ENCODE results near the gene HOOK2. TPM values are rescaled to one million over a fixed set of nuclear protein-coding genes. Genes with fewer than 3 reads are reported as not detected.

HOOK2 gene
- total and polyA plus RNA-seq, 2 of the 13 experiments (the other 11 are each of a cell fraction or from before 2014, with no cell fraction given) = 9.2 to 12.9 TPM

GRCh38 chr19:12800923-12801465 lies 25.6 kb upstream of the HOOK2 start (continued):
- TF ChIP-seq ZNF569 (CRISPR knock-in tag; IDR thresholded peaks at IDR 0.05; ENCODE audit: borderline replicate concordance) (no peak), SKIL (CRISPR knock-in tag; IDR thresholded peaks at IDR 0.05; ENCODE audit: borderline replicate concordance) (no peak), SRSF9 (IDR thresholded peaks at IDR 0.05; ENCODE audit: borderline replicate concordance, insufficient read depth, low read depth, low read length, poor library complexity, severe bottlenecking) (no peak), ATAD3A (CRISPR knock-in tag; IDR thresholded peaks at IDR 0.05) (no peak), HOXA3 (CRISPR knock-in tag; IDR thresholded peaks at IDR 0.05) (no peak), ZNF430 (CRISPR knock-in tag; IDR thresholded peaks at IDR 0.05) (no peak), ARNT (IDR thresholded peaks at IDR 0.05) (no peak), PCBP1 (IDR thresholded peaks at IDR 0.05; ENCODE audit: borderline replicate concordance, low read depth, low read length) (no peak), ZNF713 (CRISPR knock-in tag; IDR thresholded peaks at IDR 0.05) (no peak), ZNF691 (CRISPR knock-in tag; IDR thresholded peaks at IDR 0.05; ENCODE audit: borderline replicate concordance, low read depth) (0 out of 2 replicates have a peak, but pooled peaks have one; percentile 12), CERS6 (CRISPR knock-in tag; IDR thresholded peaks at IDR 0.05) (no peak), TBX2 (CRISPR knock-in tag; IDR thresholded peaks at IDR 0.05; ENCODE audit: borderline replicate concordance) (no peak), ARNTL (CRISPR knock-in tag; IDR thresholded peaks at IDR 0.05) (no peak), ISX (CRISPR knock-in tag; conservative IDR thresholded peaks at IDR 0.05) (no peak)

Measured in HepG2 (cell line).